A549 (cell line): ENCODE results near the gene MRRF. TPM values are rescaled to one million over a fixed set of nuclear protein-coding genes. Genes with fewer than 3 reads are reported as not detected.

Experiments used
- ATAC-seq, 2 experiments: fragments of 200-7000 bp in 1 of 2; fragments of >200 bp in 1 of 2; cut with Nextera tagmentation in 1 of 2; cut with Tn5 transposase in 1 of 2; 3 replicates each; pipeline versions ENCODE4 v1.8.0 to v1.9.1; 2018 to 2020; ENCODE audit warnings: mild to moderate bottlenecking in 1 of 2, moderate library complexity in 1 of 2
- CTCF ChIA-PET: fragments of 300-600 bp; sonication (Branson Sonifier 250); formaldehyde crosslinking; extraction: SDS; loops from one replicate; lab custom pipeline; 2021; ENCODE audit warnings: antibody characterized with exemption, inconsistent platforms; lab: Yijun Ruan, JAX
- POLR2A ChIA-PET: fragments of 350-600 bp; formaldehyde crosslinking; extraction: SDS; loops from one replicate; lab custom pipeline; 2021; ENCODE audit warnings: antibody characterized with exemption, inconsistent platforms; lab: Yijun Ruan, JAX
- DNase-seq, 2 experiments: peaks; one replicate each; pipeline versions ENCODE4 v3.0.0 to v3.0.0-alpha.2; 2011 to 2016; ENCODE audit warnings: low read depth in 1 of 2, low spot score in 1 of 2
- FAIRE-seq: peaks from 2 replicates; lab custom pipeline; 2011; peaks lifted over from hg19 to GRCh38; lab: Jason Lieb, UNC
- H3K27ac ChIP-seq, 2 experiments: fragments of >200 bp; sonication (Bioruptor Twin); formaldehyde crosslinking; 3 replicates each; pipeline ENCODE4 v1.5.1; 2016 to 2017
- H3K4me1 ChIP-seq: fragments of >200 bp; sonication (Bioruptor Twin); formaldehyde crosslinking; 3 replicates; pipeline ENCODE4 v1.6.1; 2016
- H3K4me2 ChIP-seq: fragments of >200 bp; sonication (Bioruptor Twin); formaldehyde crosslinking; 3 replicates; pipeline ENCODE4 v1.6.1; 2016
- H3K4me3 ChIP-seq: fragments of >200 bp; sonication (Bioruptor Twin); formaldehyde crosslinking; 3 replicates; pipeline ENCODE4 v1.5.1; 2016
- H3K9me3 ChIP-seq: fragments of >200 bp; sonication (Bioruptor Twin); formaldehyde crosslinking; 3 replicates; pipeline ENCODE4 v1.6.1; 2016
- CHD4 ChIP-seq: fragments of 200-600 bp; sonication (generic); IDR thresholded peaks from 2 replicates; pipeline ENCODE4 v1.6.1; 2016; ENCODE audit warnings: antibody characterized with exemption, mild to moderate bottlenecking, borderline replicate concordance
- EHF ChIP-seq: fragments of 250-450 bp; sonication (Bioruptor Pico); IDR thresholded peaks from 2 replicates; pipeline ENCODE4 v1.5.0; 2020; ENCODE audit warnings: mild to moderate bottlenecking
- JUN ChIP-seq, 2 experiments: fragments of >200 bp; sonication (Bioruptor Twin); formaldehyde crosslinking; IDR thresholded peaks; 2 replicates in 1 of 2; 3 replicates in 1 of 2; pipeline ENCODE4 v1.6.1; 2016 to 2017
- KDM5A ChIP-seq: fragments of 200-600 bp; sonication (generic); IDR thresholded peaks from 2 replicates; pipeline ENCODE4 v1.6.1; 2016; ENCODE audit warnings: antibody characterized with exemption, mild to moderate bottlenecking
- MAZ ChIP-seq: fragments of 150-350 bp; IDR thresholded peaks from 2 replicates; pipeline ENCODE4 v1.6.1; 2014; ENCODE audit warnings: antibody characterized with exemption, low read depth, low read length, borderline replicate concordance
- MYC ChIP-seq: IDR thresholded peaks from 2 replicates; pipeline ENCODE4 v1.6.1; 2012; ENCODE audit warnings: mild to moderate bottlenecking, inconsistent platforms, low read length, improper control_type of control experiment, borderline replicate concordance
- NPAS2 ChIP-seq: fragments of 250-450 bp; sonication (Bioruptor Pico); IDR thresholded peaks from 2 replicates; pipeline ENCODE4 v1.8.0; 2022; ENCODE audit warnings: mild to moderate bottlenecking, moderate library complexity, borderline replicate concordance
- POLR2AphosphoS2 ChIP-seq: conservative IDR thresholded peaks from 2 replicates; pipeline ENCODE4 v1.6.1; 2012; ENCODE audit warnings: low read length, improper control_type of control experiment, inconsistent platforms
- RAD21 ChIP-seq, 2 experiments: fragments of >200 bp in 1 of 2; sonication (Bioruptor Twin) in 1 of 2; formaldehyde crosslinking in 1 of 2; IDR thresholded peaks in 1 of 2; conservative IDR thresholded peaks in 1 of 2; 2 replicates in 1 of 2; 3 replicates in 1 of 2; pipeline ENCODE4 v1.6.1; 2012 to 2018; ENCODE audit warnings: inconsistent platforms in 1 of 2
- RCOR1 ChIP-seq: fragments of 150-350 bp; IDR thresholded peaks from 2 replicates; pipeline ENCODE4 v1.6.1; 2014; ENCODE audit warnings: antibody characterized with exemption, low read length, low read depth
- RNF2 ChIP-seq: fragments of 200-600 bp; sonication (generic); IDR thresholded peaks from 2 replicates; pipeline ENCODE4 v1.6.1; 2016; ENCODE audit warnings: low read depth, mild to moderate bottlenecking, antibody characterized with exemption, moderate library complexity, borderline replicate concordance
- TFCP2L1 ChIP-seq: fragments of 250-450 bp; sonication (Bioruptor Pico); IDR thresholded peaks from 2 replicates; pipeline ENCODE4 v1.5.0; 2021; ENCODE audit warnings: mild to moderate bottlenecking
- TP53 ChIP-seq: fragments of 250-450 bp; sonication (Bioruptor Pico); IDR thresholded peaks from 2 replicates; pipeline ENCODE4 v1.5.0; 2021; ENCODE audit warnings: mild to moderate bottlenecking, moderate library complexity
- ZFP36 ChIP-seq: fragments of 450-650 bp; IDR thresholded peaks from 2 replicates; pipeline ENCODE4 v1.6.1; 2014; ENCODE audit warnings: borderline replicate concordance; ENCODE audit not compliant: partially characterized antibody
- ZNF302 ChIP-seq: fragments of 250-450 bp; sonication (Bioruptor Pico); IDR thresholded peaks from 2 replicates; pipeline ENCODE4 v1.9.0; 2021; ENCODE audit warnings: inconsistent platforms, mild to moderate bottlenecking, moderate library complexity
- WGBS: methylation state at CpG from one replicate; pipeline ENCODE4 v1.1.6; 2017; ENCODE audit errors: missing lambda C conversion rate; 5-methylcytosine and 5-hydroxymethylcytosine counted together
- polyA plus RNA-seq, 4 experiments: library from polyadenylated mRNA; depleted of rRNA in 3 of 4; stranded (reverse); fragments of >200 nt; fragmentation: RNase III in 1 of 4; extraction: RNeasy Plus Mini Kit Qiagen cat#74134 plus additional on column Dnase treatment in 1 of 4; gene quantifications; 2 replicates in 3 of 4; 3 replicates in 1 of 4; pipeline ENCODE4 v1.2.3, GENCODE V29; 2011 to 2017
- TF ChIP-seq, protein P1 (sequence below): IDR thresholded peaks from 2 replicates; pipeline ENCODE4 v1.6.1; 2012
- TF ChIP-seq, protein P2 (sequence below): fragments of 250-450 bp; sonication (Bioruptor Pico); IDR thresholded peaks from 2 replicates; pipeline ENCODE4 v1.5.0; 2020; ENCODE audit warnings: low read depth, mild to moderate bottlenecking, moderate library complexity
- TF ChIP-seq, protein P3 (sequence below): fragments of >200 bp; sonication (Bioruptor Twin); formaldehyde crosslinking; IDR thresholded peaks from 3 replicates; pipeline ENCODE4 v1.5.1; 2016

MRRF gene
- polyA plus RNA-seq, 2 of the 4 experiments (the other 2 are of a cell fraction) = 63.6 to 107 TPM

DNA sequence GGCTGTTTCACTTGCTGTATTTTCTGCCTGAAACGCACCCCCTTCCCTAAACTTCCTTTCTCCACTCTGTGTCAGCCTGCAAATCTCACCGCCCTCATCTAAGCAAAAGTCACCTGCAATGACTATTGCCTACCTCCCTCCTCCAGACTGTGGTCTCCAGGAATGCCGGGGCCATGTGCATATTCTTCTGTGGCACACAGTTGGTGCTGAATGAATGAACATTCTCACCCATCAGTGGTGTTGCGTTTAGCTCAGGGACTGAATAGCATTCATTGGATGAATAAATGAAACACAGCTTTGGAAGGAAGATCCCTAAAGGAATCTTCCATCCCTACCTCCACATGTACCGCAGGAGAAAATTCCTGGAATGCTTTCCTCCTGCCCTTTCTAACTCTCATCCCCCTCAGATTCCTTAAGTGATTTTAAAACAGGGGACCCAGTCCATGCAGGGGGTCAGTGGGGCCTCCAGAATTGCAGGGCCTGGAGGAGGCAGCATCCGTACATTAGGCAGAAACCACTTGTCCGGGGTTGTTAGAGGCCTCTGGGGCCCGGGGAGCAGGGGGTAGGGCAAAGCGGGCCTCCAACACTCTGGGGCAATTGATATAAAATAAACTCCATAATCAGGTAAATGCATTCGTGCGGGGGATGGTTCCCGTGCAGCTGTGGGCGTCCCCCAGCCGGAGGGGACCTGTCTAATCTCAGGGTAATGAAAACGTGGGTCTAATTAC lies 77.8 kb downstream of the MRRF start:
- Histone ChIP-seq H3K27ac (no peak overlapping the region), H3K4me1 (peaks cover under 1% of the 10 kb centered on the region; the same call in 2 of the 3 replicates), H3K4me2 (no peak overlapping the region), H3K9me3 (no peaks in the 10 kb centered on the region), H3K4me3 (no peak overlapping the region)
- no peak for DNase-seq
- no peak for ATAC-seq
- TF ChIP-seq ZNF302 = no peak
- no peak for TF ChIP-seq JUN (IDR thresholded peaks at IDR 0.05)
- 72% methylated on average over 14 of the region's 15 CpGs for WGBS
- CTCF ChIA-PET = interaction anchor here (1.3 to 18.4 kb wide), 3 partner anchors 10 to 243 kb away, joined by 3 to 541 read pairs (median 4); no protein-coding TSS in a partner anchor
- no peak for FAIRE-seq
- POLR2A ChIA-PET = no interaction called here

DNA sequence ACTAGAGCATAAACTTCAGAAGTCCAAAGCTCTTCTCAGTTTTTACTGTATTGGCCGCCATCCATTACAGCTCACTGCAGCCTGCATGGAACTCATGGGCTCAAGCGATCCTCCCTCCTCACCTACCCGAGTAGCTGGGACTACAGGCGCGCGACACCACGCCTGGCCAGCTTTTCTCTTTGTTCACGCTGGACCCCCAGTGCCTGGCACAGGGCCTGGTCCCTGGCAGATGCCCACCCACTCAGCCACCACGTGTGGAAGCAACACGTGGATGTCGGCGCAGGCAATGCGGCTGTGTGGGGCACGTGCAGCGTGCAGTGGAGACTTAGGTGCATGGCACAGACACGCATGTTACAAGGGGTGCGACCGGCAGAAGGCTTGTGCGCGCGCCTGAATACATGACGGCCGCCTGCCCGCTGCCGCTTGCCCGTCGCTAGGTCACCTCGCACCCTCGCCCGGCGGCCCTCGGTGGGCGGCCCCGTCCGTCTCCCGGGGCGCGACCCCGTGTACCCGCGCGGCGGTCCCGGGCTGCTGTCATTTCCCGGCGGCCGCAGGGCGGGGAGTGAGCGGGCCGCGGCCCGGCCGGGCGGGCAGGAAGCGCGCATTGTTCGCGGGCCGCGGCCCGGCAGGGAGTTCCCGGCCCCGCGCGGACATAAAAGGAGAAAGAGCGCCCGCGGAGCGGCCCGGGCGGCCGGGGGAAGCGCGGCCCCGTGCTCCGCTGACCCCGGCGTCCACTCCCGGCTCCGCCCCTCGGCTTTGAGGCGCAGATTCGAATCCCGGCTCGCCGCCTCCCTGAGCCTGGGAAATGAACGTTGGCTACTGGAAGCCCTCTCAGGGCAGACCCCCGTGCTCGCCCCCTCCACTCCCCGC lies 82.0 kb downstream of the MRRF start:
- no peak for FAIRE-seq
- peak overlapping the region; percentile 63 to 85 for H3K27ac ChIP-seq
- H3K4me3 ChIP-seq = peak overlapping the region; percentile 49
- ChIA-PET POLR2A (no interaction called here), CTCF (interaction anchor here (0.6 to 18.4 kb wide), 7 partner anchors 8 to 251 kb away, joined by 3 to 541 read pairs (median 3); partner anchors contain the start of gene TTLL11)
- no peak for TF ChIP-seq NPAS2 (CRISPR knock-in tag)
- H3K4me2 ChIP-seq = peak overlapping the region; percentile 87
- 51% methylated on average over 49 of the region's 90 CpGs for WGBS
- peaks cover 4% of the 10 kb centered on the region; the same call in 2 of the 3 replicates for H3K4me1 ChIP-seq
- peak; percentile 38 to 45; a peak in 5 of 6 replicates for ATAC-seq
- H3K9me3 ChIP-seq = no peaks in the 10 kb centered on the region
- peak in 1 of 2 experiments; percentile 16 for DNase-seq

DNA sequence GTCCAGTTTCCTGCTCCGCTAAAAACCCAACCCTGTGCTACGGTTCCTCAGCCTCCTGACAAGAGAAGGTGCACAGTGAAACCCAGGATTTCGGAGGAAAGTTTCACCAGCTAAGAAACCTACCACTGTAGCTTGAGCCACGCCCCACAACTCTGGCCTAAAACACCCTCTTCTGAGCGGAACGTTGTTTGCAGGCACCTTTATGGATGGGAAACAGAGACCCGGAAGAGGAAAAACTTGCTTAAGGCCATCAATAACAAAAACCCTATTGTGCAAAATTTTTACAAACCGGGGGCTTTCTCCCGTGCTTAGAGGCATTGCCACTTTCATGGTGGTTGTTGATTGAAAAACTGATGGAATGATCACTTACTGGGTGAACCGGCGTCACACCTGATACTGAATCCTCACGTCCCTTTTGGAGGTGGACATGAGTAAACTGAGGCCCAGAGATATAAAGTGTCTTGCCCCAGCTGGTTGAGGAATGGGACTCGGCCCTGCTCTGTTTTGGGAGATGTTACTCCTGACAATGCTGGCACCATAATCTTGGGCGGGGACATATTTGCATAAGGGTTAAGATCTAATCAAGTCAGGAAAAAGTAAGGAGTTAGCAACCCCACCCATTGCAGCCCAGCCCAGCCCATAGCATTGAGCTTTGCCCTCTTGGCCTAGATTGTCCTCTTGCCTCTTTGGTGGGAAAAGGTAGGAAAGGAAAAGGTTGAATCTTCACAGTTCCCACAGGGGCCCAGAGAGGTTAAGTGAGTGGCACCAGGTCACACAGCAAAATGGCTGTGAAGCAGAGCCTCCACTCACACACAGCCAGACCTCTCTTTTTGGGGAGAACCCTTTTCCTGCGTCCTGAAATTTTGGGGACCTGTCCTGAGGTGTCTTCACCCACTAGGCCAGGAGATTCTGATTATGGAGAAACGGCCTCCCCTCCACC lies 82.9 kb downstream of the MRRF start:
- ChIA-PET POLR2A (no interaction called here), CTCF (interaction anchor here (0.6 to 18.4 kb wide), 7 partner anchors 9 to 464 kb away, joined by 3 to 541 read pairs (median 3); partner anchors contain the start of gene TTLL11)
- Histone ChIP-seq H3K4me3 (peak overlapping the region; percentile 49), H3K4me2 (peak overlapping the region; percentile 87), H3K27ac (peak overlapping the region; percentile 63 to 85), H3K9me3 (peaks cover 2% of the 10 kb centered on the region; the same call in 1 of the 3 replicates), H3K4me1 (peaks cover 4% of the 10 kb centered on the region; the same call in 2 of the 3 replicates)
- no peak for TF ChIP-seq MYC
- peak; percentile 69 for TF ChIP-seq ZFP36
- FAIRE-seq (no peak), DNase-seq (peak; percentile 38 to 50), ATAC-seq (peak; percentile 45 to 62; a peak in 5 of 6 replicates)
- 53% methylated on average over 16 of the region's 16 CpGs for WGBS

DNA sequence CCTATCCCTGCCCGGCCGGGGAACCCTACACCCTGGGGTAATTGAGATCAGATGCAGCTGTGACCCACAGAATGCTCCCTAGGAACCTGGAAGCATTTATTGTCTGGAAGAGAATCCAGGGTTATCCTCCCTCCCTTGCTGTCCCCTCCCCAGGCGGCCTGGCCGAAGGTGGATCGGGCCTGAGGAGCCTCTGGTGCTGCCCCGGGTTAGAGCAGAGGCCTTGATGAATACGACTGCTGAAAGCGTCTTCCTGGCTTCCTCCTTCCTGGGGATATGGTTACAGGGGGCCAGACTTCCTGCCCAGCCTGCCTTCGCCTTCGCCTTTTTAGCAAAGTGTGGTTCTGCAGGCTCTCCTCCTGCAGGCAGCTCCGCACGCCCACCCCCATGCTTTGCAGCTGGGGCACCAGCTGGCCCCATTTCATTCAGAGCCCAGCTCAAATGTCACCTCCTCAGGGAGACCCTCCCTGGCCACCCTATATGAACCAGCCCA lies 83.7 kb downstream of the MRRF start:
- no peak overlapping the region for H3K27ac ChIP-seq
- H3K4me3 ChIP-seq = no peak overlapping the region
- peaks cover 5% of the 10 kb centered on the region; the same call in 1 of the 3 replicates for H3K9me3 ChIP-seq
- H3K4me1 ChIP-seq = peaks cover 4% of the 10 kb centered on the region; the same call in 2 of the 3 replicates
- ATAC-seq = no peak
- no peak overlapping the region for H3K4me2 ChIP-seq
- TF ChIP-seq KDM5A = no peak
- no peak for TF ChIP-seq TFCP2L1 (CRISPR knock-in tag)
- no peak for TF ChIP-seq CHD4
- TF ChIP-seq, protein P1, sequence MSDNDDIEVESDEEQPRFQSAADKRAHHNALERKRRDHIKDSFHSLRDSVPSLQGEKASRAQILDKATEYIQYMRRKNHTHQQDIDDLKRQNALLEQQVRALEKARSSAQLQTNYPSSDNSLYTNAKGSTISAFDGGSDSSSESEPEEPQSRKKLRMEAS = no peak
- TF ChIP-seq POLR2AphosphoS2 = no peak
- no peak for TF ChIP-seq EHF
- TF ChIP-seq, protein P2, sequence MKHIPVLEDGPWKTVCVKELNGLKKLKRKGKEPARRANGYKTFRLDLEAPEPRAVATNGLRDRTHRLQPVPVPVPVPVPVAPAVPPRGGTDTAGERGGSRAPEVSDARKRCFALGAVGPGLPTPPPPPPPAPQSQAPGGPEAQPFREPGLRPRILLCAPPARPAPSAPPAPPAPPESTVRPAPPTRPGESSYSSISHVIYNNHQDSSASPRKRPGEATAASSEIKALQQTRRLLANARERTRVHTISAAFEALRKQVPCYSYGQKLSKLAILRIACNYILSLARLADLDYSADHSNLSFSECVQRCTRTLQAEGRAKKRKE (CRISPR knock-in tag) = no peak
- TF ChIP-seq TP53 = no peak
- TF ChIP-seq MAZ = no peak
- TF ChIP-seq, protein P3, sequence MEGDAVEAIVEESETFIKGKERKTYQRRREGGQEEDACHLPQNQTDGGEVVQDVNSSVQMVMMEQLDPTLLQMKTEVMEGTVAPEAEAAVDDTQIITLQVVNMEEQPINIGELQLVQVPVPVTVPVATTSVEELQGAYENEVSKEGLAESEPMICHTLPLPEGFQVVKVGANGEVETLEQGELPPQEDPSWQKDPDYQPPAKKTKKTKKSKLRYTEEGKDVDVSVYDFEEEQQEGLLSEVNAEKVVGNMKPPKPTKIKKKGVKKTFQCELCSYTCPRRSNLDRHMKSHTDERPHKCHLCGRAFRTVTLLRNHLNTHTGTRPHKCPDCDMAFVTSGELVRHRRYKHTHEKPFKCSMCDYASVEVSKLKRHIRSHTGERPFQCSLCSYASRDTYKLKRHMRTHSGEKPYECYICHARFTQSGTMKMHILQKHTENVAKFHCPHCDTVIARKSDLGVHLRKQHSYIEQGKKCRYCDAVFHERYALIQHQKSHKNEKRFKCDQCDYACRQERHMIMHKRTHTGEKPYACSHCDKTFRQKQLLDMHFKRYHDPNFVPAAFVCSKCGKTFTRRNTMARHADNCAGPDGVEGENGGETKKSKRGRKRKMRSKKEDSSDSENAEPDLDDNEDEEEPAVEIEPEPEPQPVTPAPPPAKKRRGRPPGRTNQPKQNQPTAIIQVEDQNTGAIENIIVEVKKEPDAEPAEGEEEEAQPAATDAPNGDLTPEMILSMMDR = no peak
- no peak for TF ChIP-seq RNF2
- no peak for TF ChIP-seq RCOR1
- no peak for TF ChIP-seq RAD21 (conservative IDR thresholded peaks at IDR 0.05 in 1 of 2, IDR thresholded peaks at IDR 0.05 in 1 of 2)
- TF ChIP-seq NPAS2 (CRISPR knock-in tag) = no peak
- POLR2A ChIA-PET = no interaction called here
- no peak for FAIRE-seq
- WGBS = 96% methylated on average over 12 of the region's 12 CpGs
- CTCF ChIA-PET = interaction anchor here (1.3 to 18.4 kb wide), 4 partner anchors 9 to 464 kb away, joined by 3 to 541 read pairs (median 118); partner anchors contain the start of gene TTLL11
- no peak for DNase-seq
